B cell (primary cell): ENCODE data around the gene JPH3. TPM values are rescaled to one million over a fixed set of nuclear protein-coding genes. Genes with fewer than 3 reads are reported as not detected.

Experiments
- ATAC-seq: fragments of 200-7000 bp; cut with Tn5 transposase; one replicate; pipeline ENCODE4 v1.10.0; 2021; ENCODE audit warnings: low read depth, mild to moderate bottlenecking, moderate number of reproducible peaks, moderate library complexity
- CTCF ChIA-PET: fragments of 350-600 bp; sonication (Branson Sonifier 250); formaldehyde crosslinking; loops from one replicate; lab custom pipeline; 2021; ENCODE audit warnings: antibody characterized with exemption, inconsistent platforms; lab: Charles Lee
- POLR2A ChIA-PET: fragments of 350-600 bp; sonication (Branson Sonifier 250); formaldehyde crosslinking; loops from one replicate; lab custom pipeline; 2021; ENCODE audit warnings: antibody characterized with exemption; lab: Charles Lee
- DNase-seq: peaks from one replicate; pipeline ENCODE4 v3.0.0; 2013
- H2AFZ ChIP-seq: 2 replicates; pipeline ENCODE4 v1.6.1; 2012; ENCODE audit warnings: mild to moderate bottlenecking, low read depth, low read length; ENCODE audit not compliant: insufficient read depth, poor library complexity, severe bottlenecking
- H3K27ac ChIP-seq, 2 donors: 1 replicate in 1 of 2; 2 replicates in 1 of 2; pipeline ENCODE4 v1.5.1; 2012 to 2013; ENCODE audit warnings: low read length in 2 of 2, mild to moderate bottlenecking in 2 of 2, moderate library complexity in 1 of 2
- H3K27me3 ChIP-seq, 4 experiments: fragments of 200-600 bp in 1 of 4; sonication (generic) in 1 of 4; replicated peaks in 1 of 4; 1 replicate in 2 of 4; 2 replicates in 2 of 4; pipeline versions ENCODE4 v1.6.1 to v1.7.0; 2013 to 2016; ENCODE audit warnings: low read length in 3 of 4, mild to moderate bottlenecking in 2 of 4, mixed read lengths in 1 of 4, moderate library complexity in 1 of 4; ENCODE audit not compliant: insufficient read depth in 4 of 4, control insufficient read depth in 3 of 4; ENCODE audit errors: control extremely low read depth in 1 of 4
- H3K36me3 ChIP-seq, 2 experiments: replicated peaks in 1 of 2; 1 replicate in 1 of 2; 2 replicates in 1 of 2; pipeline versions ENCODE4 v1.6.1 to v1.7.1; 2013; ENCODE audit warnings: low read length in 1 of 2; ENCODE audit not compliant: insufficient read depth in 2 of 2, control insufficient read depth in 1 of 2; ENCODE audit errors: control extremely low read depth in 1 of 2, extremely low read depth in 1 of 2
- H3K4me1 ChIP-seq, 2 donors: fragments of 200-600 bp in 1 of 2; sonication (generic) in 1 of 2; 1 replicate in 1 of 2; 2 replicates in 1 of 2; pipeline versions ENCODE4 v1.5.1 to v1.6.1; 2013 to 2017; ENCODE audit warnings: low read length in 2 of 2; ENCODE audit not compliant: control insufficient read depth in 2 of 2, insufficient read depth in 2 of 2
- H3K4me2 ChIP-seq: replicated peaks from 2 replicates; pipeline ENCODE3; 2012; ENCODE audit warnings: mild to moderate bottlenecking, low read depth, low read length; ENCODE audit not compliant: poor library complexity, severe bottlenecking
- H3K4me3 ChIP-seq, 5 experiments: fragments of 200-600 bp in 1 of 5; sonication (generic) in 1 of 5; 1 replicate in 3 of 5; 2 replicates in 2 of 5; pipeline versions ENCODE4 v1.5.1 to v1.7.0; 2011 to 2016; ENCODE audit warnings: low read length in 4 of 5, mild to moderate bottlenecking in 4 of 5, low read depth in 2 of 5, control low read depth in 1 of 5, moderate library complexity in 1 of 5; ENCODE audit not compliant: insufficient read depth in 1 of 5; ENCODE audit errors: control extremely low read depth in 1 of 5, extremely low read depth in 1 of 5
- H3K79me2 ChIP-seq: fragments of 200-600 bp; sonication (generic); one replicate; pipeline ENCODE4 v1.6.0; 2016; ENCODE audit warnings: low read length; ENCODE audit not compliant: control insufficient read depth, insufficient read depth
- H3K9ac ChIP-seq: fragments of 200-600 bp; sonication (generic); 2 replicates; pipeline ENCODE4 v1.6.1; 2017; ENCODE audit warnings: mild to moderate bottlenecking, low read length, moderate library complexity
- H3K9me3 ChIP-seq, 3 donors: one replicate each; pipeline versions ENCODE4 v1.6.1 to v1.7.1; 2013; ENCODE audit warnings: low read length in 2 of 3; ENCODE audit not compliant: control insufficient read depth in 2 of 3, insufficient read depth in 1 of 3; ENCODE audit errors: control extremely low read depth in 1 of 3
- H4K20me1 ChIP-seq: 2 replicates; pipeline ENCODE4 v1.6.0; 2012; ENCODE audit warnings: mild to moderate bottlenecking, low read length; ENCODE audit not compliant: insufficient read depth, control insufficient read depth, poor library complexity, severe bottlenecking
- H3K27ac Mint-ChIP-seq: one replicate; pipeline ENCODE4 v1.8.0; 2021; ENCODE audit warnings: mixed read lengths
- H3K27me3 Mint-ChIP-seq: one replicate; pipeline ENCODE4 v1.8.0; 2021; ENCODE audit warnings: mixed read lengths
- H3K4me1 Mint-ChIP-seq: one replicate; pipeline ENCODE4 v1.8.0; 2021; ENCODE audit warnings: mixed read lengths
- H3K4me3 Mint-ChIP-seq: one replicate; pipeline ENCODE4 v1.8.0; 2021; ENCODE audit warnings: mixed read lengths
- H3K9me3 Mint-ChIP-seq: one replicate; pipeline ENCODE4 v1.8.0; 2022; ENCODE audit warnings: mixed read lengths; ENCODE audit not compliant: insufficient read depth
- CTCF ChIP-seq: fragments of 200-600 bp; IDR thresholded peaks from one replicate; pipeline ENCODE4 v1.8.0; 2022; ENCODE audit warnings: antibody characterized with exemption, mild to moderate bottlenecking
- EZH2 ChIP-seq: IDR thresholded peaks from 2 replicates; pipeline ENCODE4 v1.6.1; 2012; ENCODE audit warnings: borderline replicate concordance, low read depth, mild to moderate bottlenecking, moderate library complexity, low read length; ENCODE audit not compliant: insufficient read depth, poor library complexity, severe bottlenecking
- WGBS: methylation state at CpG from one replicate; pipeline ENCODE4 v1.1.5; 2013; ENCODE audit warnings: missing lambda C conversion rate; ENCODE audit not compliant: insufficient coverage; 5-methylcytosine and 5-hydroxymethylcytosine counted together
- intact Hi-C: fragments of 100-400 bp; cut with micrococcal nuclease; formaldehyde crosslinking; loops from one replicate; pipeline ENCODE4 v1.10.0; 2022
- polyA plus RNA-seq: library from polyadenylated mRNA; depleted of rRNA; stranded (reverse); fragments of >200 nt; gene quantifications from 2 replicates; pipeline ENCODE4 v1.2.3, GENCODE V29; 2012
- total RNA-seq, 2 donors: library from RNA; stranded (reverse); fragments of 120-200 nt in 1 of 2; gene quantifications; 1 replicate in 1 of 2; 2 replicates in 1 of 2; pipeline versions ENCODE4 v1.2.3 to v1.2.4, GENCODE V29; 2013 to 2022

The JPH3 gene
- total and polyA plus RNA-seq, 2 donors (not counting 1 experiment from before 2014, with no cell fraction given), result not detected

GRCh38 chr16:87692756-87693155 lies 90.4 kb downstream of the JPH3 start:
- Histone ChIP-seq H3K27me3 (no peaks in the 10 kb centered on the region), H3K4me1 (peaks cover 0 to 3% of the 10 kb centered on the region in 2 donors), H3K36me3 (peaks cover 0 to 5% of the 10 kb centered on the region in 2 experiments), H3K9me3 (no peaks in the 10 kb centered on the region), H2AFZ (no peak overlapping the region), H4K20me1 (no peaks in the 10 kb centered on the region), H3K27ac (no peak overlapping the region), H3K4me3 (no peak overlapping the region), H3K79me2 (no peaks in the 10 kb centered on the region), H3K9ac (no peak overlapping the region), H3K4me2 (no peak overlapping the region)
- H3K9me3 Mint-ChIP-seq, result no peaks in the 10 kb centered on the region
- ATAC-seq (no peak), DNase-seq (no peak)
- H3K27me3 Mint-ChIP-seq, result no peaks in the 10 kb centered on the region
- WGBS, result 96% methylated on average over 8 of the region's 12 CpGs
- no peaks in the 10 kb centered on the region for H3K4me1 Mint-ChIP-seq
- TF ChIP-seq EZH2, result no peak
- TF ChIP-seq CTCF, result no peak
- ChIA-PET POLR2A (no interaction called here), CTCF (no interaction called here)
- no peak overlapping the region for H3K27ac Mint-ChIP-seq
- H3K4me3 Mint-ChIP-seq, result no peak overlapping the region
- intact Hi-C loops, result no loop called here

GRCh38 chr16:87693827-87694226 lies 91.5 kb downstream of the JPH3 start:
- H2AFZ ChIP-seq, result no peak overlapping the region
- H3K27me3 ChIP-seq, result no peaks in the 10 kb centered on the region
- H3K4me3 ChIP-seq, result no peak overlapping the region
- peaks cover 10% of the 10 kb centered on the region for H3K4me1 Mint-ChIP-seq
- H3K27ac ChIP-seq, result no peak overlapping the region
- ChIA-PET CTCF (no interaction called here), POLR2A (no interaction called here)
- H3K4me2 ChIP-seq, result no peak overlapping the region
- TF ChIP-seq CTCF, result no peak
- no peak for TF ChIP-seq EZH2
- no peak overlapping the region for H3K9ac ChIP-seq
- intact Hi-C loops, result no loop called here
- H3K4me1 ChIP-seq, result peaks cover 7 to 14% of the 10 kb centered on the region in 2 donors
- DNase-seq (no peak), ATAC-seq (no peak)
- H3K36me3 ChIP-seq, result peaks cover 0 to 5% of the 10 kb centered on the region in 2 experiments
- no peaks in the 10 kb centered on the region for H3K9me3 Mint-ChIP-seq
- no peaks in the 10 kb centered on the region for H3K79me2 ChIP-seq
- H3K27ac Mint-ChIP-seq, result no peak overlapping the region
- H3K27me3 Mint-ChIP-seq, result no peaks in the 10 kb centered on the region
- H4K20me1 ChIP-seq, result no peaks in the 10 kb centered on the region
- 96% methylated on average over 16 of the region's 16 CpGs for WGBS
- H3K4me3 Mint-ChIP-seq, result no peak overlapping the region
- no peaks in the 10 kb centered on the region for H3K9me3 ChIP-seq
